K562 (cell line): ENCODE measurements around the gene CUTA. TPM values are rescaled to one million over a fixed set of nuclear protein-coding genes. Genes with fewer than 3 reads are reported as not detected.

Experiments used
- BCOR ChIP-seq: fragments of 450-650 bp; IDR thresholded peaks from 2 replicates; pipeline ENCODE4 v1.6.1; 2016
- GATAD2A ChIP-seq: fragments of 450-650 bp; IDR thresholded peaks from 2 replicates; pipeline ENCODE4 v1.6.1; 2017
- IFI16 ChIP-seq: fragments of 250-450 bp; sonication (Bioruptor Pico); IDR thresholded peaks from 2 replicates; pipeline ENCODE4 v2.1.2; 2022; ENCODE audit warnings: mild to moderate bottlenecking, inconsistent platforms
- ILF3 ChIP-seq: fragments of 450-650 bp; IDR thresholded peaks from 2 replicates; pipeline ENCODE4 v1.6.1; 2018; ENCODE audit warnings: antibody characterized with exemption, mild to moderate bottlenecking, moderate library complexity, borderline replicate concordance
- MIER1 ChIP-seq: fragments of 450-650 bp; IDR thresholded peaks from 2 replicates; pipeline ENCODE4 v1.6.1; 2016; ENCODE audit warnings: antibody characterized with exemption, mild to moderate bottlenecking, low read depth
- NBN ChIP-seq: fragments of 450-650 bp; IDR thresholded peaks from 2 replicates; pipeline ENCODE4 v1.6.1; 2016; ENCODE audit warnings: low read depth, mild to moderate bottlenecking
- SIRT6 ChIP-seq: IDR thresholded peaks from one replicate; pipeline ENCODE4 v1.6.1; 2012; ENCODE audit warnings: low read depth, mild to moderate bottlenecking, control low read depth, inconsistent platforms, low read length, moderate library complexity
- SP1 ChIP-seq: sonication (generic); formaldehyde crosslinking; IDR thresholded peaks from 2 replicates; pipeline ENCODE4 v1.8.1; 2022; ENCODE audit warnings: mild to moderate bottlenecking, missing genetic modification reagents
- TCF15 ChIP-seq: fragments of 250-450 bp; sonication (Bioruptor Pico); IDR thresholded peaks from 2 replicates; pipeline ENCODE4 v1.8.0; 2022; ENCODE audit warnings: moderate library complexity, mild to moderate bottlenecking, inconsistent platforms
- TFE3 ChIP-seq: fragments of 450-650 bp; formaldehyde crosslinking; IDR thresholded peaks from 2 replicates; pipeline ENCODE4 v1.4.0; 2020; ENCODE audit warnings: mild to moderate bottlenecking, mixed read lengths
- ZBTB11 ChIP-seq, 3 experiments: fragments of 200-800 bp in 1 of 3; fragments of 250-450 bp in 1 of 3; fragments of 450-650 bp in 1 of 3; sonication (Bioruptor Pico) in 1 of 3; sonication (Bioruptor generic) in 1 of 3; formaldehyde crosslinking in 1 of 3; IDR thresholded peaks; 2 replicates each; pipeline versions ENCODE4 v1.6.1 to v1.8.0; 2016 to 2022; ENCODE audit warnings: mild to moderate bottlenecking in 2 of 3, missing genetic modification characterization in 2 of 3, missing compliant biosample characterization in 1 of 3, moderate library complexity in 1 of 3
- ZNF766 ChIP-seq: fragments of 200-800 bp; sonication (Bioruptor generic); conservative IDR thresholded peaks from 2 replicates; pipeline ENCODE4 v1.6.1; 2016; ENCODE audit warnings: missing genetic modification characterization, missing compliant biosample characterization
- polyA plus RNA-seq, 8 experiments: library from polyadenylated mRNA; depleted of rRNA in 4 of 8; stranded (reverse) in 5 of 8; unstranded in 3 of 8; fragments of >200 nt; fragmentation: Nextera tagmentation in 2 of 8; fragmentation: Illumina TruSeq in 1 of 8; extraction: Ambion mirVana in 2 of 8; extraction: Trizol in 1 of 8; gene quantifications; 2 replicates each; pipeline versions ENCODE4 v1.2.1 to v1.2.3, GENCODE V29; 2011 to 2014; ENCODE audit warnings: inconsistent platforms in 1 of 8, missing spikeins in 1 of 8
- total RNA-seq, 7 experiments: library from RNA; depleted of rRNA in 6 of 7; stranded (reverse); fragments of >200 nt in 6 of 7; fragmentation: Illumina TruSeq in 2 of 7; extraction: Trizol in 2 of 7; gene quantifications; 2 replicates each; pipeline versions ENCODE4 v1.2.1 to v1.2.3, GENCODE V29; 2011 to 2021; ENCODE audit warnings: low replicate concordance in 1 of 7

CUTA gene
- total and polyA plus RNA-seq, 9 of the 15 experiments (the other 6 are each of a cell fraction or from before 2014, with no cell fraction given) = 166 to 682 (median 310) TPM

GRCh38 chr6:33421344-33421643 lies 3.4 kb upstream of the CUTA start (continued):
- TF ChIP-seq MIER1 (no peak), IFI16 (CRISPR knock-in tag) (no peak), ILF3 (no peak), BCOR (0 out of 2 replicates have a peak, but pooled peaks have one; percentile 5), TFE3 (no peak), NBN (no peak), TCF15 (CRISPR knock-in tag) (no peak), SP1 (CRISPR knock-in tag) (no peak), GATAD2A (no peak), ZNF766 (no peak), SIRT6 (no peak), ZBTB11 (CRISPR knock-in tag; IDR thresholded peaks at IDR 0.05) (peak in 1 of 3 experiments; percentile 96; a peak in 2 of 6 replicates)
